AG04450 (cell line): ENCODE data around the gene CXCL10. TPM values are rescaled to one million over a fixed set of nuclear protein-coding genes. Genes with fewer than 3 reads are reported as not detected.

Source experiments
- CTCF ChIA-PET: fragments of 300-600, 350-600 bp; formaldehyde crosslinking; extraction: SDS; loops from one replicate; lab custom pipeline; 2022; ENCODE audit warnings: antibody characterized with exemption, inconsistent platforms; lab: Charles Lee
- POLR2A ChIA-PET: fragments of 350-600 bp; formaldehyde crosslinking; extraction: SDS; loops from one replicate; lab custom pipeline; 2021; ENCODE audit warnings: antibody characterized with exemption, inconsistent platforms; lab: Yijun Ruan, JAX
- DNase-seq: peaks from one replicate; pipeline ENCODE4 v3.0.0-alpha.2; 2011; ENCODE audit warnings: low read depth, low spot score
- H3K27ac ChIP-seq: one replicate; pipeline ENCODE4 v1.5.1; 2012; ENCODE audit warnings: low read depth, low read length, control low read depth
- H3K27me3 ChIP-seq: one replicate; pipeline ENCODE4 v1.6.0; 2012; ENCODE audit warnings: low read length; ENCODE audit not compliant: control insufficient read depth, insufficient read depth
- H3K4me3 ChIP-seq: 2 replicates; pipeline ENCODE4 v1.5.1; 2011; ENCODE audit warnings: mild to moderate bottlenecking, low read depth, low read length, control low read depth
- H3K9me3 ChIP-seq: 2 replicates; pipeline ENCODE4 v1.5.1; 2012; ENCODE audit warnings: low read length; ENCODE audit not compliant: control insufficient read depth, insufficient read depth
- polyA plus RNA-seq: library from polyadenylated mRNA; depleted of rRNA; stranded (reverse); fragments of >200 nt; gene quantifications from 2 replicates; pipeline ENCODE4 v1.2.3, GENCODE V29; 2011; rRNA removed
- TF ChIP-seq, protein P1 (sequence below): IDR thresholded peaks from 2 replicates; pipeline ENCODE4 v1.5.1; 2011; ENCODE audit warnings: low read depth, low read length, control low read depth, inconsistent platforms

CXCL10 gene
- polyA plus RNA-seq, 1 experiment = 3.0 TPM

GRCh38 chr4:75980576-75980975, 42.7 kb downstream of the CXCL10 start:
- no peaks in the 10 kb centered on the region for H3K9me3 ChIP-seq
- no peak for DNase-seq
- H3K27me3 ChIP-seq = no peaks in the 10 kb centered on the region
- TF ChIP-seq, protein P1, sequence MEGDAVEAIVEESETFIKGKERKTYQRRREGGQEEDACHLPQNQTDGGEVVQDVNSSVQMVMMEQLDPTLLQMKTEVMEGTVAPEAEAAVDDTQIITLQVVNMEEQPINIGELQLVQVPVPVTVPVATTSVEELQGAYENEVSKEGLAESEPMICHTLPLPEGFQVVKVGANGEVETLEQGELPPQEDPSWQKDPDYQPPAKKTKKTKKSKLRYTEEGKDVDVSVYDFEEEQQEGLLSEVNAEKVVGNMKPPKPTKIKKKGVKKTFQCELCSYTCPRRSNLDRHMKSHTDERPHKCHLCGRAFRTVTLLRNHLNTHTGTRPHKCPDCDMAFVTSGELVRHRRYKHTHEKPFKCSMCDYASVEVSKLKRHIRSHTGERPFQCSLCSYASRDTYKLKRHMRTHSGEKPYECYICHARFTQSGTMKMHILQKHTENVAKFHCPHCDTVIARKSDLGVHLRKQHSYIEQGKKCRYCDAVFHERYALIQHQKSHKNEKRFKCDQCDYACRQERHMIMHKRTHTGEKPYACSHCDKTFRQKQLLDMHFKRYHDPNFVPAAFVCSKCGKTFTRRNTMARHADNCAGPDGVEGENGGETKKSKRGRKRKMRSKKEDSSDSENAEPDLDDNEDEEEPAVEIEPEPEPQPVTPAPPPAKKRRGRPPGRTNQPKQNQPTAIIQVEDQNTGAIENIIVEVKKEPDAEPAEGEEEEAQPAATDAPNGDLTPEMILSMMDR = no peak
- H3K27ac ChIP-seq = no peak overlapping the region
- no peak overlapping the region for H3K4me3 ChIP-seq
- POLR2A ChIA-PET = no interaction called here
- CTCF ChIA-PET = interaction anchor here (0.6 to 1.4 kb wide), 3 partner anchors 16 to 91 kb away, joined by 3 read pairs; no protein-coding TSS in a partner anchor

DNA sequence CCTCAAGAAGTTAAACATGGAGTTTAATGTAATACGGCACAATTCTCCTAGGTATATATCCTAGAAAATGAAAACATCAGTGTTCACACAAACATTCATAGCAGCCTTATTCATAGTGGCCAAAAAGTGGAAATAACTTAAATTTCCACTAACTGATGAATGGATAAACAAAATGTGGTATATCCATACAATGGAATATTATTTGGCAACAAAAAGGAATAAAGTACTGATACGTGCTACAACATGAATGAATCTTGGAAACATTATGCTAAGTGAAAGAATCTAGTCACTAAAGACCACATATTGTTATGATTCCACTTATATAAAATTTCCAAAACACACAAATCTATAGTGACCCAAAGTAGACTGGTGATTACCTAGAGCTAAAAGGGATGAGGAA, 47.1 kb downstream of the CXCL10 start:
- H3K9me3 ChIP-seq = no peaks in the 10 kb centered on the region
- H3K4me3 ChIP-seq = no peak overlapping the region
- H3K27ac ChIP-seq = no peak overlapping the region
- no peaks in the 10 kb centered on the region for H3K27me3 ChIP-seq
- DNase-seq = no peak
- TF ChIP-seq, protein P1 = no peak
- ChIA-PET CTCF (no interaction called here), POLR2A (no interaction called here)

DNA sequence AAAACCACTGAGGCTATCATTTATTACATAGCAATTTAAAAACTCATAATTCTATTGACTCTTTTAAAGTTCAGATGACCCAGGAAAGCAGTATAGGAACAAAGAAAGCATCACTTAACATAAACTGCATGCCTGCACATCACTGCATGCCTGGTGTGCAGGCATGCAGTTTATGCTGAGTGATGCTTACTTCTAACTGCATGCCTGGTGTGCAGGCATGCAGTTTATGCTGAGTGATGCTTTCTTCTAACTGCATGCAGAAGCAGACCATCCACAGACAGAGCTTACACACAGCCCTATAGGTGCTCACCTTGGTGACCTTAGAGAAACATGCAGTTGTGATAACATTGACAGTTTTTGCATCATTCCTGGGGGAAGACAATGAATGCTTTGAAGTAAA, 49.5 kb downstream of the CXCL10 start:
- Histone ChIP-seq H3K4me3 (no peak overlapping the region), H3K27ac (no peak overlapping the region), H3K9me3 (no peaks in the 10 kb centered on the region), H3K27me3 (no peaks in the 10 kb centered on the region)
- DNase-seq = no peak
- ChIA-PET POLR2A (no interaction called here), CTCF (interaction anchor here (0.7 kb wide), 1 partner anchor 22 kb away, joined by 3 read pairs; no protein-coding TSS in a partner anchor)
- TF ChIP-seq, protein P1 = no peak

Other genes starting within 250 kb of the CXCL10 start
- not detected in 2 replicates for gene PPEF2, start 121.0 kb downstream of the CXCL10 start, polyA plus RNA-seq
- gene NAAA, start 82.5 kb downstream of the CXCL10 start, polyA plus RNA-seq = 13.2 and 14.7 TPM in 2 replicates
- gene SDAD1, start 32.6 kb downstream of the CXCL10 start, polyA plus RNA-seq = 28.0 and 40.1 TPM in 2 replicates
- gene CXCL9, start 16.0 kb downstream of the CXCL10 start, polyA plus RNA-seq = not detected in 2 replicates
- gene CXCL11, start 12.6 kb upstream of the CXCL10 start, polyA plus RNA-seq = 0.05 and 0.09 TPM in 2 replicates
- gene ART3, start 51.2 kb upstream of the CXCL10 start, polyA plus RNA-seq = 0.20 TPM in 1 of 2 replicates, not detected in the other
- gene NUP54, start 124.9 kb upstream of the CXCL10 start, polyA plus RNA-seq = 33.4 and 54.5 TPM in 2 replicates
- 152 and 161 TPM in 2 replicates for gene SCARB2, start 190.3 kb upstream of the CXCL10 start, polyA plus RNA-seq
- 0.06 TPM in 1 of 2 replicates, not detected in the other for gene FAM47E, start 228.2 kb upstream of the CXCL10 start, polyA plus RNA-seq